Testis (tissue), 2 donors: ENCODE data around the gene ASPHD2.

ENCODE experiments used
- CTCF ChIP-seq, 3 experiments: fragments of 450-650 bp in 2 of 3; fragments of 200-600 bp in 1 of 3; sonication (generic) in 1 of 3; IDR thresholded peaks; one replicate each; pipeline ENCODE4 v1.5.1; 2016 to 2019; ENCODE audit warnings: antibody characterized with exemption in 3 of 3, mild to moderate bottlenecking in 2 of 3, moderate library complexity in 1 of 3
- POLR2A ChIP-seq: fragments of 450-650 bp; IDR thresholded peaks from one replicate; pipeline ENCODE4 v1.6.1; 2017; ENCODE audit warnings: antibody characterized with exemption, mild to moderate bottlenecking, moderate library complexity

DNA sequence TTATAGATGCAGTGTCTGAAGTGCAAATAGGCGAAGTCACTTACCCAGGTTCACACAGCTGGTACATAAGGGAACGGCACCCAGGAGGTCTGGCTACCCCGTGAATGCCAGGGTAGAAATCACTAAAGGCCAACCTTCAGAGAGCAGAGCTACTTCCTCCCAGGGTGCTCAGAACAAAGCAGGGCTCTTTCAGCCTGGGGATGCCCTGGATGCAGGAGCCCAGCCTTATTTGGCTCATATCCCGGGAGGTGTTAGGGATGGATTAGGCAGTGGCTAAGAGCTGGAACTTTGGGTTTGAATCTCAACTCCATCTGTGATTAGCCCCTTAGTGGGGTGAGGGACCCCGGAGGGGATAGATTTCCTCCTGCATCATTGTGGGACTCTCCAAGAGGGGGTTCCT, 33.1 kb upstream of the ASPHD2 start:
- no peak for TF ChIP-seq POLR2A
- no peak for TF ChIP-seq CTCF (IDR thresholded peaks at IDR 0.05)
